GM18867 (cell line): ENCODE data around the gene SLC7A9.
"Not testable (repeated sequence)": the region's sequence is repeated elsewhere in the genome, so short reads cannot be mapped to it uniquely, and the experiment has no call there.

Experiments
- ATAC-seq: cut with Tn5 transposase; IDR thresholded peaks from one replicate; pipeline ENCODE4 v1.9.1; 2021; ENCODE audit warnings: mild to moderate bottlenecking, moderate library complexity; ENCODE audit not compliant: unreplicated experiment

SLC7A9 gene

DNA sequence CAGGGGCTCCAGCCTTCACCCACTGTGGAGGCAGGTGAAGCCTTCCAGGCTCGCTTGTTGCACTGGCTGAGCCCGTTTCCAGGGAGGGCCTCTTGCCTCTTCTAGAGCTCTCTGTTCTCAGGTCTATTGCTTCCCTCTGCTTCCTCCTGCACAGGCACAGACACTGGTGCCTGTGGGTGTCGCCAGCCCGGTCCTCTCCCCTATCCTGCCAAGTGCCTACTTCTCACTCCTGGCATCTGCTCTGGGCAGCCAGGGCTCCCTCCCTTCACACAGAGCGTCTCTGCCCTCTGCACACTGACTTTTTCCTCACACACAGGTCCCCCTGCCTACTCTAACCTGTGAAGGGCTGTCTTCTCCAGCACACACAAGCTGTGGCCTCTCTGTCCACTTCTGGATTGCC lies 60.3 kb downstream of the SLC7A9 start:
- ATAC-seq = no peak

DNA sequence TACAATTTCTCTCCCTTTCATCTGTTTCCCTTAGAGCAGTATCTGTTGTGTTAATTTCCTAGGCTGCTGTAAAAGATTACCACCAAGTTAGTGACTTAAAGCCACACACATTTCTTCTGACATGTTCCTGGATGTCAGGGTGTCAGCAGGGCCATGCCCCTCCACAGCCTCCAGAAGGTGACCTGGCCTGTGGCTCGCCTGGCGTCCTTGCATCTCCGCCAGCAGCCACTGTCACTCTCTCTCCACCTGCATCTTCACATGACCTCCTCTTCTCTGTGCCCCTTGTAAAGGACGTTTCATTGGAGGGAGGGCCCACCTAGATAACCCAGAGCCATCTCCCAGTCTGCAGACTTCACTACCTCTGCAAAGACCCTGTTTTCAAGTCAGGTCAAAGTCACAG lies 61.3 kb downstream of the SLC7A9 start:
- ATAC-seq = no peak

- no peak for ATAC-seq
These were observed 66.7 kb downstream of the SLC7A9 start for GRCh38 chr19:32802840-32803239.

DNA sequence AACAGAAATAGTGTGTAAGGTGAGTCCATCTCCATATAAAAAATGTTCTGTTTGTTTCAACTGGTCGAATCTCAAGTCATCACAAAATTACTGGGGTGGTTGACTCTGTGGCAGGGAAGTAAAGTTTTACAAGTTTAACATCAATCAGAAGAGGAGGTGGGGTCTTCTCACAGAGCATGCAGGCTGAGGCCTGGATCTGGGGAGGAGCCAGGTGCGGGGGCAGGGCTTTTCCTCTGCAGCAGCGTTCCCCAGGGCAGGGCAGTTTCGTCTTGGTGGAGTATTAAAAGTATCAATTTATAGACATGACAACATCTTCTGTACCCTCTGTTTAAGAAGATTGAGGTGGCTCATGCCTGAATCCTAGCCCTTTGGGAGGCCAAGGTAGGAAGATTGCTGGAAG lies 68.8 kb downstream of the SLC7A9 start:
- ATAC-seq = no peak

DNA sequence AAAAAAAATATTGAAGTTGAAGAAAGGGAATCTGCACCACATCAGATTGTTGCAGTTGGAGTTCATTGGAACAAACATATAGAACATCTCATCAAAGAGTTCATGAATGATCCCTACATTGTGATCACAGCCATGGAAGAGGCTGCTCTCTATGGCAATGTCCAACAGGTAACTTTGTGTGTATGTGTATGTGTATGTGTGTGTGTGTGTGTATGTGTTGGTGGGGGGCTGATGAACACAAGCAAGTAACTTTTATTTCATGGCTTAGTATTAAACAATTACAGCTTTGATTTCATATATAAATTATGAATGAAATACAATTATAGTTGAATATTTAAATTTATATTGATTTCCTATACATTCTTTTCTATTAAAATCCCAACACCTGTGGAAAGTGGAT lies 69.4 kb downstream of the SLC7A9 start:
- no peak for ATAC-seq

- ATAC-seq = no peak
These were observed 71.4 kb downstream of the SLC7A9 start for GRCh38 chr19:32798201-32798600.

- no peak for ATAC-seq
These were observed 80.1 kb downstream of the SLC7A9 start for GRCh38 chr19:32789429-32789828.

GRCh38 chr19:32787895-32788294 lies 81.7 kb downstream of the SLC7A9 start:
- not testable (repeated sequence) for ATAC-seq

GRCh38 chr19:32787161-32787813 lies 82.3 kb downstream of the SLC7A9 start:
- ATAC-seq = not testable (repeated sequence)

- not testable (repeated sequence) for ATAC-seq
These were observed 87.5 kb downstream of the SLC7A9 start for GRCh38 chr19:32782089-32782488.

DNA sequence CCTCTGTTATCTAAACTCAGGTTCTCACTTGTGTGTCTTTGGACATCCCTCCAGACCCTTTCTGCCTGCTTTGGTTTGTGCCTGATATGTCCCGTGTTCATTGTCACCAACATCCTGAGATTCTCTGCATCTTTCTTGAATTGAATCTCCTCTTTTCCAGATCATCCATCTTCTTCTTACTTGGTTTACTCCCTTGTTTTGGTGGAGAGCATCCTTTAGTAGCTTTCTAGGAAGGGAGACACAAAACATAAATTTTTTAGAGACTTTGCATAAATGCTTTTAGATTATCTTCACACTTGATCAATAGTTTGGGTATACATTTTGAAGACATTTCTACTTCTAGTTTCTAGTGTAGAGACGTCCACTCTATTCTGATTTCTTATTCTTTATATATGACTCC lies 88.3 kb downstream of the SLC7A9 start:
- no peak for ATAC-seq
